ENCODE measurements around the gene RDH12.

RDH12 gene

GRCh38 chr14:67668559-67668958, 33.1 kb upstream of the RDH12 start:
- TF ChIP-seq CTCF (IDR thresholded peaks at IDR 0.05; ENCODE audit: low read depth, low read length) (no peak), MAX (IDR thresholded peaks at IDR 0.05; ENCODE audit: low read depth, low read length) (no peak), MYC (IDR thresholded peaks at IDR 0.05; ENCODE audit: low read depth, low read length) (no peak), POLR2A (IDR thresholded peaks at IDR 0.05; ENCODE audit: extremely low read depth, insufficient read length) (no peak)
- no peak overlapping the region for H3K4me3 ChIP-seq (ENCODE audit: low read depth, low read length)
- DNase-seq (ENCODE audit: low read depth), result no peak

- DNase-seq (ENCODE audit: low read depth), result no peak
- peak overlapping the region; percentile 78 for H3K4me3 ChIP-seq (ENCODE audit: low read depth, low read length)
- TF ChIP-seq MYC (IDR thresholded peaks at IDR 0.05; ENCODE audit: low read depth, low read length) (no peak), MAX (IDR thresholded peaks at IDR 0.05; ENCODE audit: low read depth, low read length) (no peak), CTCF (IDR thresholded peaks at IDR 0.05; ENCODE audit: low read depth, low read length) (no peak), POLR2A (IDR thresholded peaks at IDR 0.05; ENCODE audit: extremely low read depth, insufficient read length) (no peak)
Measured at GRCh38 chr14:67673451-67673850, 28.2 kb upstream of the RDH12 start.

- peak overlapping the region; percentile 78 for H3K4me3 ChIP-seq (ENCODE audit: low read depth, low read length)
- DNase-seq (ENCODE audit: low read depth), result peak; percentile 80
- TF ChIP-seq POLR2A (IDR thresholded peaks at IDR 0.05; ENCODE audit: extremely low read depth, insufficient read length) (no peak), MAX (IDR thresholded peaks at IDR 0.05; ENCODE audit: low read depth, low read length) (no peak), CTCF (IDR thresholded peaks at IDR 0.05; ENCODE audit: low read depth, low read length) (peak; percentile 4), MYC (IDR thresholded peaks at IDR 0.05; ENCODE audit: low read depth, low read length) (no peak)
Measured at GRCh38 chr14:67674139-67674479, 27.6 kb upstream of the RDH12 start.

GRCh38 chr14:67674480-67675218, 27.0 kb upstream of the RDH12 start, which contains the start of gene VTI1B:
Gene VTI1B (minus strand): TSS chr14:67674632. CDS start chr14:67674489, 143 bp downstream.
- peak; percentile 88 for DNase-seq (ENCODE audit: low read depth)
- peak; percentile 69 for TF ChIP-seq MYC (IDR thresholded peaks at IDR 0.05; ENCODE audit: low read depth, low read length)
- no peak for TF ChIP-seq CTCF (IDR thresholded peaks at IDR 0.05; ENCODE audit: low read depth, low read length)
- peak; percentile 58 for TF ChIP-seq MAX (IDR thresholded peaks at IDR 0.05; ENCODE audit: low read depth, low read length)
- peak; percentile 62 for TF ChIP-seq POLR2A (IDR thresholded peaks at IDR 0.05; ENCODE audit: extremely low read depth, insufficient read length)
- peak within 1 kb of the TSS; percentile 78 for H3K4me3 ChIP-seq (ENCODE audit: low read depth, low read length)

- TF ChIP-seq CTCF (IDR thresholded peaks at IDR 0.05; ENCODE audit: low read depth, low read length), result no peak
- TF ChIP-seq MYC (IDR thresholded peaks at IDR 0.05; ENCODE audit: low read depth, low read length), result no peak
- TF ChIP-seq POLR2A (IDR thresholded peaks at IDR 0.05; ENCODE audit: extremely low read depth, insufficient read length), result no peak
- H3K4me3 ChIP-seq (ENCODE audit: low read depth, low read length), result peak overlapping the region; percentile 78
- peak; percentile 14 for DNase-seq (ENCODE audit: low read depth)
Measured at GRCh38 chr14:67675219-67675582, 26.5 kb upstream of the RDH12 start.
